GM15510 (cell line): ENCODE measurements around the gene ASXL2.

Source experiments
- POLR2A ChIP-seq: IDR thresholded peaks from 3 replicates; pipeline ENCODE4 v1.6.1; 2011; ENCODE audit warnings: borderline replicate concordance; ENCODE audit not compliant: insufficient read length; ENCODE audit errors: extremely low read depth

Gene ASXL2

GRCh38 chr2:25894135-25894830 is 16.0 kb upstream of the ASXL2 start:
- no peak for TF ChIP-seq POLR2A

- no peak for TF ChIP-seq POLR2A
Measured at GRCh38 chr2:25891672-25892071, 13.4 kb upstream of the ASXL2 start.

GRCh38 chr2:25887624-25888242 is 9.4 kb upstream of the ASXL2 start:
- no peak for TF ChIP-seq POLR2A

GRCh38 chr2:25885933-25886332 is 7.6 kb upstream of the ASXL2 start:
- TF ChIP-seq POLR2A = no peak

GRCh38 chr2:25881764-25882163 is 3.5 kb upstream of the ASXL2 start:
- TF ChIP-seq POLR2A = no peak

- no peak for TF ChIP-seq POLR2A
Measured at GRCh38 chr2:25879133-25879730, 945 bp upstream of the ASXL2 start.

GRCh38 chr2:25877431-25878360 is 591 bp downstream of the ASXL2 start:
- no peak for TF ChIP-seq POLR2A

- no peak for TF ChIP-seq POLR2A
Measured at GRCh38 chr2:25872134-25872533, 6.2 kb downstream of the ASXL2 start.

GRCh38 chr2:25867396-25868003 is 10.8 kb downstream of the ASXL2 start:
- no peak for TF ChIP-seq POLR2A

- no peak for TF ChIP-seq POLR2A
Measured at GRCh38 chr2:25856377-25856776, 21.9 kb downstream of the ASXL2 start.

GRCh38 chr2:25855065-25855464 is 23.2 kb downstream of the ASXL2 start:
- no peak for TF ChIP-seq POLR2A

GRCh38 chr2:25854613-25855012 is 23.7 kb downstream of the ASXL2 start:
- no peak for TF ChIP-seq POLR2A

- no peak for TF ChIP-seq POLR2A
Measured at GRCh38 chr2:25853038-25853638, 25.1 kb downstream of the ASXL2 start.

- TF ChIP-seq POLR2A = no peak
Measured at GRCh38 chr2:25851740-25852503, 26.4 kb downstream of the ASXL2 start.

GRCh38 chr2:25845843-25846505 is 32.3 kb downstream of the ASXL2 start:
- TF ChIP-seq POLR2A = no peak
